HTERT RPE-1 (cell line): ENCODE measurements around the gene PANK4.

Source experiments
- in situ Hi-C: fragments of 300-500 bp; cut with MboI; formaldehyde crosslinking; loops from 4 replicates; pipeline ENCODE4 v1.14.3; 2020; ENCODE audit warnings: low sequenced_read_pairs

Gene PANK4

GRCh38 chr1:2501041-2501819, 25.2 kb downstream of the PANK4 start:
- in situ Hi-C loops: no loop called here

GRCh38 chr1:2499986-2500596, 26.3 kb downstream of the PANK4 start:
- in situ Hi-C loops: no loop called here

- in situ Hi-C loops: no loop called here
Measured at GRCh38 chr1:2499260-2499659, 27.1 kb downstream of the PANK4 start.

GRCh38 chr1:2498648-2499047, 27.7 kb downstream of the PANK4 start:
- in situ Hi-C loops: no loop called here

GRCh38 chr1:2497891-2498290, 28.5 kb downstream of the PANK4 start:
- in situ Hi-C loops: no loop called here

GRCh38 chr1:2496746-2497145, 29.6 kb downstream of the PANK4 start:
- in situ Hi-C loops: no loop called here

- in situ Hi-C loops: no loop called here
Measured at GRCh38 chr1:2496087-2496622, 30.2 kb downstream of the PANK4 start.

GRCh38 chr1:2495546-2495945, 30.9 kb downstream of the PANK4 start:
- in situ Hi-C loops: no loop called here

- in situ Hi-C loops: no loop called here
Measured at GRCh38 chr1:2495026-2495425, 31.4 kb downstream of the PANK4 start.

- in situ Hi-C loops: no loop called here
Measured at GRCh38 chr1:2494323-2494693, 32.1 kb downstream of the PANK4 start.

GRCh38 chr1:2493691-2494322, 32.6 kb downstream of the PANK4 start:
- in situ Hi-C loops: no loop called here

- in situ Hi-C loops: no loop called here
Measured at GRCh38 chr1:2493218-2493617, 33.2 kb downstream of the PANK4 start.

- in situ Hi-C loops: no loop called here
Measured at GRCh38 chr1:2492091-2492490, 34.3 kb downstream of the PANK4 start.

GRCh38 chr1:2489615-2490014, 36.8 kb downstream of the PANK4 start:
- in situ Hi-C loops: no loop called here

GRCh38 chr1:2488688-2489087, 37.7 kb downstream of the PANK4 start:
- in situ Hi-C loops: no loop called here

- in situ Hi-C loops: no loop called here
Measured at GRCh38 chr1:2486558-2486957, 39.8 kb downstream of the PANK4 start.

- in situ Hi-C loops: no loop called here
Measured at GRCh38 chr1:2486041-2486440, 40.4 kb downstream of the PANK4 start.

GRCh38 chr1:2483970-2484369, 42.4 kb downstream of the PANK4 start:
- in situ Hi-C loops: no loop called here

GRCh38 chr1:2483026-2483425, 43.4 kb downstream of the PANK4 start:
- in situ Hi-C loops: no loop called here

- in situ Hi-C loops: no loop called here
Measured at GRCh38 chr1:2482588-2482987, 43.8 kb downstream of the PANK4 start.

- in situ Hi-C loops: no loop called here
Measured at GRCh38 chr1:2481885-2482284, 44.5 kb downstream of the PANK4 start.

- in situ Hi-C loops: no loop called here
Measured at GRCh38 chr1:2480986-2481364, 45.4 kb downstream of the PANK4 start.
